Measurements from ENCODE around the gene TAB2.

Gene TAB2

DNA sequence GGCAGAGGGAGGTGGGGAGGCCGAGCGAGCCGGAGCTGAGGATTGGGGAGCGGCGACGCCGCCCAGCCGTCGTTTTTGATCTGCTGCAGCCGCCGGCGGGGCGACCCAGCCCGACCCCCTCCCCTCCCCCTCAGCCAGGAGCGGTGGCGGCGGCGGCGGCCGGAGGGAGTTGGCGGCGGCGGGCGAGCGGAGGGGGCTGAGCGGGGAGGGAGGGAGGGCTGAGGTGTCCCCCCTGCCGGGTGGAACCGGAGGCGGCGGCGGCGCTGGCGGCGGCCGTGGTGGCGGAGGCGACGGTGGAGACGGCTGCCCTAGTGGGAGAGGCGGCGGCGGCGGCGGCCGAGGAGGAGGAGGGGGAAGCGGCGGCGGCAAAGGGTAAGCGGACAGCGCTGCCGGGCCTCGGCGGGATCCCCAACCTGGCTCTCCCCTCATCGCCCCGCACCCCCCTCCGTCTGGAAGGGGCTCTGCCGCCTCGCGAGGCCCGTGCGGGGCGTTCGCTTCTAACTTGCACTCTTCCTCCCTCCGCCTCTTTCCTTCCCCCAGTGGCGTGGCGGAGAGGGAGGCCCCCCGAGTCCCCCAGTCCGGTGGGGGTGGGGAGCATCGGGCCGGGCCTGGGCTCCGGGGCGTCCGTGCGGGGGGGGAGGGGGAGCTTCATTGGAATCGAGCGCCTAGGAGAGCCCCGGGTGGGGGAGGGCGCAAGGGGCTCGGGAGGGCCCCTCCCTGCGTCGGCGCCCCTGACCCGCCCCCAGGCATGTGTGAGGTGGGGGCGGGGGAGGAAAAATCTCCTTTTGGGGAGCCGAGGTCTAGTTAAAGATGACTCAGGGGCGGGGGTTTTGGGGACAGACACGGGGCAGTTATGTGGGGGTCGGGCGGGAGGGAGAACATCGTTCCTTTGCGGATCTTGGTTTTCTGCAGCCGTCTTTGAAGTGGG lies at the start of gene TAB2:
Gene TAB2, plus strand, starts transcription at position 69 of the 928 bp plus-strand sequence. CDS start 52,286 bp downstream, outside the sequence.
- no peak for DNase-seq

GRCh38 chr6:149268146-149268545 lies 49.4 kb upstream of the TAB2 start:
- no peak for DNase-seq

DNA sequence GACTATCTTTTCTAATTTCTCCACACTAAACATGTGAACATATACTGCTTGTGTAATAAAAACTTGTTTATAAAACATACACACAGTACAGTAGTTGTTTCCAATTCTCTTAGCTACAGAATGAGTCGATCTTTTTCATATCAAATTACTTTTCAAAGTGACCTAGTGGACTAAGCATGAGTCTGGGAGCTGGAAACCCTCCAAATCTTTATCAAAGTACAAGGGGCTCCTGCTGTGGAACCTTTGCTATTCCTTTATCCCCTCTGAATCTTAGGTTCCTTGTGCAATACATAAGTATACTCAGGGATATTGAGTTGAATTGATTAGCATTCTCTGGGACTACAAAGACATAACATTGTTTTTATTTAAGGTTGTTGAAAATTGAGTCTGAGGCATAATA lies 48.7 kb upstream of the TAB2 start:
- DNase-seq: no peak

GRCh38 chr6:149270616-149271015 lies 46.9 kb upstream of the TAB2 start:
- no peak for DNase-seq

GRCh38 chr6:149271348-149272340 lies 45.9 kb upstream of the TAB2 start:
- no peak for DNase-seq

- no peak for DNase-seq
Observed at GRCh38 chr6:149273318-149273717, 44.2 kb upstream of the TAB2 start.

DNA sequence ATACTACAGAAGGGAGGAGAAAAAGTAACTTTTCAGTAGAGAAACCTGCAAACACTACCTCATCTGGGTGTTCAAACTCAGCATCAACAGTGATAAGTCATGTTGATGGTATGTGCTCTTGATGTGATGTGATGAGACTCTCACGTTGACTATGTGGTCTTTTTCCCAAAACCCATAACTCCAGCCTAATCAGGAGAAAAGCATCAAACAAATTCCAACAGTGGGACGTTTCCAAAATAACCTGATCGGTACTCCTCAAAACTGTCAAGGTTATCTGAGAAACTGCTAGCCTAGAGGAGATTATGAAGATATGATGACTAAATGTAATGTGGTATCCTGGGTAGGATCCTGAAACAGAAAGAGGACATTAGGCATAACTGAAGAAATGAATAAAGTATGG lies 41.9 kb upstream of the TAB2 start:
- DNase-seq: no peak

- no peak for DNase-seq
Observed at GRCh38 chr6:149277621-149278020, 39.9 kb upstream of the TAB2 start.

- DNase-seq: no peak
Observed at GRCh38 chr6:149278997-149279396, 38.5 kb upstream of the TAB2 start.

- no peak for DNase-seq
Observed at GRCh38 chr6:149284904-149285303, 32.6 kb upstream of the TAB2 start.

GRCh38 chr6:149285626-149286025 lies 31.9 kb upstream of the TAB2 start:
- no peak for DNase-seq

- DNase-seq: no peak
Observed at GRCh38 chr6:149286905-149287304, 30.6 kb upstream of the TAB2 start.

GRCh38 chr6:149289192-149289781 lies 28.2 kb upstream of the TAB2 start:
- DNase-seq: no peak

DNA sequence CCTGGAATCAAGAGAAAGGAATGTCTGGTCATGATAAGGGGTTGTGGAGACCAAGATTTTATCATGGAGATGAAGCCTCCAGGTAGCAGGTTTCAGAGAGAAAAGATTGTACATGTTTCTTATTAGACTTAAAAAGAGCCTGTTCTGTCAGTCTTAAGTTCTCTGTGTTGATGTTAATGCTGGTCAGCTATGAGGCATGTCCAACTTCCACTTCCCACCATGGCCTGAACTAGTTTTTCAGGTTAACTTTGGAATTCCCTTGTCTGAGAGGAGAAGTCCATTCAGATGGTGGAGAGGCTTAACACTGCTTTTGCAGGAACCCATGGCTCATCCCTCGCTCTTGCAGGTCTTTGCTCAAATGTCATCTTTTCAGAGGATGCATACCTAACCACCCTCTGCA lies 27.5 kb upstream of the TAB2 start:
- no peak for DNase-seq

GRCh38 chr6:149293244-149293643 lies 24.3 kb upstream of the TAB2 start:
- no peak for DNase-seq

DNA sequence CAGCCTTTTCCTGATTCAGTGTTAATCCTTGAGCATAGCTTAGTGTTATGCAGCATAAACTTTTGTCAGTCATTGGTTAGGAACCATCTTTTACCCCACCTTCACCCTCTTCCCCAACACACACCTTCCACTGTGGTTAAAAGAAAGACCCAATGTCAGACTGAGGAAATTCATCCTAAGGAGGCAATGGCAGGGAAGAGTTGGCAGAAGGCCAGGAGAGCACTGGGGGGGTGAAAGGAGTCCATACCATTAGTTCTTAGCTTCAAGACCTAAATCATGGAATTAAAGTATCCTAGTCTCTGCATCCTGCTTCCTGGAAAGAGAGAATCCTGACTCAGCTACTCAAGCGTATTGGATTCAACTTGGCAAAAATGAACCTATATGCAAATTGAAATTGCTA lies 16.9 kb upstream of the TAB2 start:
- no peak for DNase-seq

GRCh38 chr6:149302723-149303122 lies 14.8 kb upstream of the TAB2 start:
- DNase-seq: no peak

GRCh38 chr6:149303468-149303867 lies 14.0 kb upstream of the TAB2 start:
- DNase-seq: no peak

DNA sequence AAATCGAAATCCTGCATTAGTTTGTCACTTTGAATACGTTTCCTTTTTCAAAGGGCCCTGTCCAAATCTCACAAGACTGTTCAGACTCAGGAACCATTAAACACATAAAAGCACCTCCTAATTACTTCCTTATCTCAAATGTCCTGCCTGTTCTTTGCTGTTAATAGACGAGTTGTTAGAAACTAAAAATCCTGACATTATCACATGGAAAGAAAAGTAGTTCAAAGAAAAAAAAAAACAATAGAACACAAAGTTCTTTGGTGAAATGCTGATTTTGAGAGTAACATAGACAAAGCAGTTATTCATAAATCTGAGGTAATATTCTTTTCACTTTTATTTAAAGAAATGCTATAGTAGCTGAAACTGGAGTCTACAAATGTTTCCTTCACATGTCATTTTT lies 12.1 kb upstream of the TAB2 start:
- DNase-seq: no peak

GRCh38 chr6:149306967-149307366 lies 10.5 kb upstream of the TAB2 start:
- no peak for DNase-seq

DNA sequence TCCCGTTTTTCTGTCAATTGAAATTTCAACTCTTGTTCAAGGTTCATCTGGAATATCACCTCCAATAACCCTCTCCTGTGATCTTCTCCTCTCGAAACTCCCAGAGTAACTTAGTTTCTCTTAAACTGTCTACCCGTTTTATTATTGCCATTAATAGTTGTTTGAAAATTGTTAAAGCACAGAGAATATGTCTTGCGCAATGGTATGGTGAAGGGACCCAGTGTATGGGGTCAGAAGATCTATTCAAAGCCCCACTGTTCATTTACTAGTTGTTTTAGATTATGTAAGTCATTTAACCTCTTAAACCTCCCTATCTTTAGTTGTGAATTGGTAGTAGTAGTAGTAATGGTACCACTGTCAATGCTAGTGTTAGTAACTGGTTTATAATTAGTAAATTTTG lies 6.2 kb upstream of the TAB2 start:
- DNase-seq: no peak

- no peak for DNase-seq
Observed at GRCh38 chr6:149311766-149312165, 5.7 kb upstream of the TAB2 start.

- DNase-seq: no peak
Observed at GRCh38 chr6:149313070-149313469, 4.4 kb upstream of the TAB2 start.
